Adrenal gland (tissue), 12 donors: ENCODE data around the gene PGBD5. TPM values are rescaled to one million over a fixed set of nuclear protein-coding genes. Genes with fewer than 3 reads are reported as not detected.

Experiments used
- DNase-seq, 7 donors: peaks; one replicate each; pipeline ENCODE4 v3.0.0-alpha.2; 2019 to 2020
- H3K27ac ChIP-seq, 5 donors: fragments of 200-600 bp; sonication (generic) in 4 of 5; 1 replicate in 3 of 5; 2 replicates in 2 of 5; pipeline versions ENCODE4 v1.5.1 to v1.8.0; 2016 to 2020; ENCODE audit warnings: mild to moderate bottlenecking in 1 of 5
- H3K27me3 ChIP-seq: fragments of 200-600 bp; 2 replicates; pipeline ENCODE4 v1.8.0; 2021
- H3K36me3 ChIP-seq, 2 donors: fragments of 200-600 bp; replicated peaks in 1 of 2; 1 replicate in 1 of 2; 2 replicates in 1 of 2; pipeline versions ENCODE4 v1.5.1 to v1.8.0; 2018 to 2022
- H3K4me1 ChIP-seq, 2 donors: fragments of 200-600 bp; replicated peaks in 1 of 2; 1 replicate in 1 of 2; 2 replicates in 1 of 2; pipeline versions ENCODE4 v1.5.1 to v1.8.0; 2018 to 2021
- H3K4me3 ChIP-seq, 4 donors: fragments of 200-600 bp; sonication (generic) in 3 of 4; one replicate each; pipeline ENCODE4 v1.5.1; 2016 to 2018
- H3K9me3 ChIP-seq, 3 donors: fragments of 200-600 bp; sonication (generic) in 1 of 3; replicated peaks in 1 of 3; 1 replicate in 2 of 3; 2 replicates in 1 of 3; pipeline versions ENCODE4 v1.5.1 to v1.8.0; 2016 to 2021
- POLR2A ChIP-seq, 2 donors: fragments of 450-650 bp; IDR thresholded peaks; one replicate each; pipeline ENCODE4 v1.6.1; 2017; ENCODE audit warnings: antibody characterized with exemption in 2 of 2, mild to moderate bottlenecking in 2 of 2, moderate library complexity in 1 of 2
- WGBS, 4 donors: extraction: QIAGEN DNeasy Blood & Tissue Kit in 2 of 4; methylation state at CpG; one replicate each; pipeline versions ENCODE4 v1.1.5 to v1.1.7; 2013 to 2017; 5-methylcytosine and 5-hydroxymethylcytosine counted together
- intact Hi-C, 2 donors: fragments of 100-400 bp; cut with DNase I; formaldehyde crosslinking; loops; one replicate each; pipeline versions ENCODE4 v1.14.1 to v1.15.0; 2022 to 2023
- polyA plus RNA-seq, 3 donors: library from polyadenylated mRNA; stranded (reverse); fragments of 200-250 nt in 2 of 3; fragments of 350-450 nt in 1 of 3; fragmentation: Illumina TruSeq in 1 of 3; extraction: RNeasy Lipid Tissue Mini Kit (QIAGEN cat#74804) in 1 of 3; gene quantifications; one replicate each; pipeline ENCODE4 v1.2.3, GENCODE V29; 2013 to 2014
- total RNA-seq, 9 donors: library from RNA; depleted of rRNA in 4 of 9; stranded (reverse); fragments of >200 nt in 4 of 9; fragments of 120-200 nt in 1 of 9; fragmentation: NEBNext Ultra II Directional in 1 of 9; extraction: Animal tissue kit (Norgen Biotek cat#: 25700) in 1 of 9; gene quantifications; one replicate each; pipeline versions ENCODE4 v1.1.0 to v1.2.4, GENCODE V29; 2013 to 2023
- TF ChIP-seq, protein P1 (sequence below), 6 experiments: fragments of 450-650 bp in 4 of 6; fragments of 200-600 bp in 2 of 6; sonication (generic) in 1 of 6; IDR thresholded peaks; 1 replicate in 5 of 6; 2 replicates in 1 of 6; pipeline versions ENCODE4 v1.5.1 to v1.8.0; 2016 to 2021; ENCODE audit warnings: antibody characterized with exemption in 6 of 6, mild to moderate bottlenecking in 2 of 6, moderate library complexity in 1 of 6
- donor health status: healthy with polysubstance abuse.
- donor health status: Bipolar disorder and iron deficiency.
- donor health status: DM: yes; HTN: yes; CAD: no.
- donor health status: DM: no; HTN: no; CAD: no.
- donor health status: DM: no; HTN: no; CAD: no.
- donor health status: DM: yes; HTN: yes; CAD: no.

Gene PGBD5
- total and polyA plus RNA-seq, 12 donors = 1.5 to 27.9 (median 9.9) TPM

DNA sequence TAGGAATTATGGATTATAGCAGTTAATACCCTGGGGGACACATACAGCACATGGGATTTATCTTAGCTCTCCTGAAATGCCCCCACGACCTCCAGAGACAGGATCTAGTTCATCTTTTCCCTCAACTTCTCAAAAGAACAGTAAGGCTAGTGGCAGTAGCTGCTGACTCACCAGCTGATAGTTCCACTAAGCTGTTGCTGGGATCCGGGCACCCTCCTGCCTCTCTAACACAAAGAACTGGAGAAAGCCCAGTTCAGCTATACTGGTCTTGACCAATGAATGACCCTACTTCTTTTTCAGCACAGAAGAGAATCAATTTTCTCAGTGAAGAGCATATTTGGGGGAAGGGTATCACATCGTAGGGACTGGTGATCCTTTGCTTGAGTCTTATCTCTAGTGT lies 84.1 kb downstream of the PGBD5 start:
- intact Hi-C loops = no loop called here
- WGBS, 4 donors = 36 to 47% (median 41%) methylated on average over 3 of the region's 3 CpGs
- H3K4me3 ChIP-seq = no peak overlapping the region
- no peaks in the 10 kb centered on the region for H3K9me3 ChIP-seq
- H3K36me3 ChIP-seq = no peaks in the 10 kb centered on the region
- peaks cover 22 to 35% of the 10 kb centered on the region in 2 donors for H3K4me1 ChIP-seq
- no peaks in the 10 kb centered on the region for H3K27me3 ChIP-seq
- H3K27ac ChIP-seq = peak overlapping the region in 2 of 5 donors; percentile 40 to 56
- DNase-seq = peak in 5 of 7 donors; percentile 51 to 61 (median 55)
- TF ChIP-seq POLR2A (IDR thresholded peaks at IDR 0.05) = no peak
- TF ChIP-seq, protein P1, sequence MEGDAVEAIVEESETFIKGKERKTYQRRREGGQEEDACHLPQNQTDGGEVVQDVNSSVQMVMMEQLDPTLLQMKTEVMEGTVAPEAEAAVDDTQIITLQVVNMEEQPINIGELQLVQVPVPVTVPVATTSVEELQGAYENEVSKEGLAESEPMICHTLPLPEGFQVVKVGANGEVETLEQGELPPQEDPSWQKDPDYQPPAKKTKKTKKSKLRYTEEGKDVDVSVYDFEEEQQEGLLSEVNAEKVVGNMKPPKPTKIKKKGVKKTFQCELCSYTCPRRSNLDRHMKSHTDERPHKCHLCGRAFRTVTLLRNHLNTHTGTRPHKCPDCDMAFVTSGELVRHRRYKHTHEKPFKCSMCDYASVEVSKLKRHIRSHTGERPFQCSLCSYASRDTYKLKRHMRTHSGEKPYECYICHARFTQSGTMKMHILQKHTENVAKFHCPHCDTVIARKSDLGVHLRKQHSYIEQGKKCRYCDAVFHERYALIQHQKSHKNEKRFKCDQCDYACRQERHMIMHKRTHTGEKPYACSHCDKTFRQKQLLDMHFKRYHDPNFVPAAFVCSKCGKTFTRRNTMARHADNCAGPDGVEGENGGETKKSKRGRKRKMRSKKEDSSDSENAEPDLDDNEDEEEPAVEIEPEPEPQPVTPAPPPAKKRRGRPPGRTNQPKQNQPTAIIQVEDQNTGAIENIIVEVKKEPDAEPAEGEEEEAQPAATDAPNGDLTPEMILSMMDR (IDR thresholded peaks at IDR 0.05) = no peak

DNA sequence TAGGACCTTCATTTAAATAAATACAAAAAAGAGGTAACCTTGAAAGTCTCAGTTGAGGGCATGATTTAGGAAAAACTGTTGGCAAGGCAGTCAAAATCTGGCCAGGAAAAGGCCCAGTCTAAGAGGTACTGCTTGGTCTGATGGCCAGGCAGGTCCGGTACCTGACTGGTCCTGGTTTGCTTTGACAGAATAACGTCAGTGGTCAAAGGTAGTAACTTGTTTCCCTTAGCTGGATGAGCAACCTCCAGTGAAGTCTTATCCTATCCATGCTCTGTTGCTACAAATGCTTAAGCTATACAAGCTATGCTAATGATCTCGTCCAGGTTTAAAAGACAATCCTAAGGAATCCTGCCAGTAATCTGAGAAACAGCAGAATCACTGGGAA lies 85.0 kb downstream of the PGBD5 start:
- intact Hi-C loops = no loop called here
- TF ChIP-seq, protein P1 (IDR thresholded peaks at IDR 0.05) = no peak
- no peak for TF ChIP-seq POLR2A (IDR thresholded peaks at IDR 0.05)
- Histone ChIP-seq H3K36me3 (no peaks in the 10 kb centered on the region), H3K4me3 (no peak overlapping the region), H3K27me3 (no peaks in the 10 kb centered on the region), H3K27ac (peak overlapping the region in 4 of 5 donors; percentile 15 to 63 (median 46)), H3K4me1 (peaks cover 22 to 39% of the 10 kb centered on the region in 2 donors), H3K9me3 (no peaks in the 10 kb centered on the region)
- no peak for DNase-seq
- 40 to 53% (median 41%) methylated on average over 3 of the region's 3 CpGs for WGBS, 4 donors

DNA sequence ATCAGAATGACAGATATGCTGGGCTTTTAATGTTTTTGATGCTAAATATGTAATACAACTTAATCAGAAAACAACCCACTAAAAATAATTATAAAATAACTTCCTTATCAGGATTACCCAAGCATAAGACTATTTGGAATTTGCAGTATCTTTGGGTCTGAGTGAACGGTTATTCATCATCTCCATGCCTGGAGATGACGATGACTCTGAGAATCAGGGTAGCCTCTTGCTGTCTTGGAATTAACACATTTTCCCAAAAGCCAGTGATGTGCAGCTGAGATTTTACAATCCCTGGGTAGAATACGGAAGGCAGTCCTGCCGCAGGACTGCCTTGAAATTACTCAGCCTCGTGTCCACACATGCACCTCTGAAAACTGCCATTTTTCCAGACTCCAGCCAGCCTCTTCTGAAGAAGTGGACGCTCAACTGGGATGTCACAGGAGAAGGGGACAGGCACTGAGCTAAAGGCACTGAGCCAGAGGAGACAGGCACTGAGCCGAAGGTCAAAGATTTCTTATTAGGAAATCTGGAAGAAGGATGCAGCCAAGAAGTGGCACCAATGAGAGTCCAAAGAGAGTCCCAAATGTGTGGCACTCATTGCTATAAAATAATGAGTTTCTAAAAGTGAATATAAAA lies 85.5 kb downstream of the PGBD5 start:
- intact Hi-C loops = no loop called here
- no peak for TF ChIP-seq POLR2A (IDR thresholded peaks at IDR 0.05)
- TF ChIP-seq, protein P1 (IDR thresholded peaks at IDR 0.05) = no peak
- DNase-seq = peak; percentile 81 to 94 (median 89)
- peaks cover 22 to 39% of the 10 kb centered on the region in 2 donors for H3K4me1 ChIP-seq
- no peaks in the 10 kb centered on the region for H3K36me3 ChIP-seq
- no peaks in the 10 kb centered on the region for H3K27me3 ChIP-seq
- WGBS, 4 donors = 29 to 48% (median 40%) methylated on average over 5 to 7 of the region's 7 CpGs
- no peaks in the 10 kb centered on the region for H3K9me3 ChIP-seq
- H3K4me3 ChIP-seq = no peak overlapping the region
- peak overlapping the region; percentile 15 to 59 (median 35) for H3K27ac ChIP-seq

DNA sequence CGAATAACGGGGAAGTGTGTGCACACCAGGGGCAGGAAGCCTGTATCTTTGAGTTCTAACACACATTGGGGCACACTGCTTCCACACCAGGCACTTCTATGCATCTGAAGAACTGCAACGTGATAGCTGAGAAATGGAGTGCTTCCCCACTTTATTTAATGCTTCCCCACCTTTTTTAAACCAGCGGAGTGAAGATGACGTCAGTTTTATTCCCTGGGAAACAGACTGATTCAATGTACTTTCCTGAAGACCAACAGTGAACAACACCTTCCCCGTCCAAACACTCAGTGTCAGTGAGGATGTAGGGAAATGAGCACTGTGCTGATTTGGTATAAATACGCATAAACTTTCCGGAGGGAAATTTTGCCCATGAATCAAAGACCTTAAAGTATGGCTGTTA lies 87.1 kb downstream of the PGBD5 start:
- H3K27ac ChIP-seq = no peak overlapping the region
- H3K36me3 ChIP-seq = no peaks in the 10 kb centered on the region
- WGBS, 4 donors = 85 to 91% (median 89%) methylated on average over 8 of the region's 8 CpGs
- H3K9me3 ChIP-seq = no peaks in the 10 kb centered on the region
- H3K27me3 ChIP-seq = no peaks in the 10 kb centered on the region
- intact Hi-C loops = no loop called here
- no peak for DNase-seq
- peaks cover 22 to 39% of the 10 kb centered on the region in 2 donors for H3K4me1 ChIP-seq
- TF ChIP-seq, protein P1 (IDR thresholded peaks at IDR 0.05) = no peak
- TF ChIP-seq POLR2A (IDR thresholded peaks at IDR 0.05) = no peak
- no peak overlapping the region for H3K4me3 ChIP-seq
